Sigmoid colon (tissue), 7 donors: Measurements from ENCODE around the gene SPIN1. TPM values are rescaled to one million over a fixed set of nuclear protein-coding genes. Genes with fewer than 3 reads are reported as not detected.
A peak's percentile ranks its signal among the peaks of the same experiment; 100 is the strongest.

Experiments
- DNase-seq: peaks from one replicate; pipeline ENCODE4 v3.0.0-alpha.2; 2019
- H3K27ac ChIP-seq, 4 donors: fragments of 200-600 bp; sonication (generic); one replicate each; pipeline ENCODE4 v1.5.1; 2016 to 2019; ENCODE audit warnings: mild to moderate bottlenecking in 1 of 4
- H3K27me3 ChIP-seq, 3 donors: fragments of 200-600 bp; sonication (generic); one replicate each; pipeline ENCODE4 v1.5.1; 2019; ENCODE audit warnings: mild to moderate bottlenecking in 1 of 3
- H3K36me3 ChIP-seq, 4 donors: fragments of 200-600 bp; sonication (generic); one replicate each; pipeline ENCODE4 v1.5.1; 2016 to 2019
- H3K4me1 ChIP-seq, 4 donors: fragments of 200-600 bp; sonication (generic); one replicate each; pipeline ENCODE4 v1.5.1; 2017 to 2019
- H3K4me3 ChIP-seq, 4 donors: fragments of 200-600 bp; sonication (generic); one replicate each; pipeline ENCODE4 v1.5.1; 2017 to 2019; ENCODE audit warnings: mild to moderate bottlenecking in 2 of 4, moderate library complexity in 1 of 4
- H3K9me3 ChIP-seq, 4 donors: fragments of 200-600 bp in 3 of 4; sonication (generic) in 3 of 4; one replicate each; pipeline versions ENCODE4 v1.5.1 to v1.6.1; 2013 to 2019
- CTCF ChIP-seq, 4 experiments: fragments of 450-650 bp in 3 of 4; fragments of 200-600 bp in 1 of 4; IDR thresholded peaks; one replicate each; pipeline ENCODE4 v1.5.1; 2016 to 2019; ENCODE audit warnings: antibody characterized with exemption in 4 of 4, mild to moderate bottlenecking in 3 of 4, moderate library complexity in 2 of 4
- EP300 ChIP-seq, 4 donors: sonication (generic); formaldehyde crosslinking; IDR thresholded peaks; one replicate each; pipeline ENCODE4 v1.6.1; 2017; ENCODE audit warnings: antibody characterized with exemption in 4 of 4
- POLR2A ChIP-seq, 2 donors: fragments of 450-650 bp; IDR thresholded peaks; one replicate each; pipeline ENCODE4 v1.6.1; 2016; ENCODE audit warnings: antibody characterized with exemption in 2 of 2, mild to moderate bottlenecking in 2 of 2, moderate library complexity in 2 of 2
- POLR2AphosphoS5 ChIP-seq, 4 donors: sonication (generic); formaldehyde crosslinking; IDR thresholded peaks; one replicate each; pipeline ENCODE4 v1.6.1; 2017; ENCODE audit warnings: antibody characterized with exemption in 4 of 4
- WGBS, 2 donors: extraction: QIAGEN DNeasy Blood & Tissue Kit; methylation state at CpG; one replicate each; pipeline ENCODE4 v1.1.7; 2013; 5-methylcytosine and 5-hydroxymethylcytosine counted together
- intact Hi-C: fragments of 100-400 bp; cut with DNase I; formaldehyde crosslinking; loops from one replicate; pipeline ENCODE4 v1.15.1; 2023
- polyA plus RNA-seq, 3 donors: library from polyadenylated mRNA; stranded (reverse); fragments of 200-250 nt; gene quantifications; one replicate each; pipeline ENCODE4 v1.2.3, GENCODE V29; 2013
- total RNA-seq, 4 donors: library from RNA; depleted of rRNA; stranded (reverse); fragments of >200 nt; gene quantifications; one replicate each; pipeline ENCODE4 v1.1.0, GENCODE V29; 2016
- donor health status: healthy with polysubstance abuse.
- donor health status: Bipolar disorder and iron deficiency.
- donor health status: healthy.

SPIN1 gene
- total and polyA plus RNA-seq, 7 donors, result 23.3 to 102 (median 79.2) TPM

- TF ChIP-seq POLR2AphosphoS5 (IDR thresholded peaks at IDR 0.05), result peak in 1 of 4 donors; percentile 7
- no peak for TF ChIP-seq CTCF (IDR thresholded peaks at IDR 0.05)
- intact Hi-C loops, result no loop called here
- DNase-seq, result no peak
- 80 to 88% methylated on average over 10 of the region's 10 CpGs for WGBS, 2 donors
- Histone ChIP-seq H3K4me1 (peaks cover 0 to 24% (median 7%) of the 10 kb centered on the region in 4 donors), H3K27me3 (no peaks in the 10 kb centered on the region), H3K27ac (peak overlapping the region in 3 of 4 donors; percentile 6 to 37 (median 17)), H3K36me3 (peaks cover 0 to 22% (median 3%) of the 10 kb centered on the region in 4 donors), H3K4me3 (no peak overlapping the region), H3K9me3 (no peaks in the 10 kb centered on the region)
Measured at GRCh38 chr9:88425538-88425950, 37.3 kb downstream of the SPIN1 start.

DNA sequence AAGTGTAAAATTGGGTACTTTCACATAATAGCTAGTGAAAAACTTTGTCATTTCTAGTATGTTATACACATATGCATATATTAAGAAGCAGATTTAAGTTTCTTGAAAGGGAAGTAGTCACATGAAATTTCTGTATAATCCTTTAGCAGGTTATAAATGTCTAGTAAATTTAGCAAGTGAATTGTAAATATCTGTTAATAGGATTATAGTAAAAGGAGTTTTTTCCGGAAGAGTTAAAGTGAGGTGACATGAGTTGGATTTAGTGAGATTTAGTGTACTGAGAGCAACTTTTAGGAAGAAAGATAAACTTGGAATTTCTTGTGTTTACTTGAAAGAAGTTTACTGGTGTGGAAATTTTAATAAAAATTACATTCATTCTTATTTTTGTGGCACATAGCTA lies 38.4 kb downstream of the SPIN1 start:
- WGBS, 2 donors, result 80 to 92% methylated on average over 1 of the region's 1 CpG
- Histone ChIP-seq H3K9me3 (no peaks in the 10 kb centered on the region), H3K4me3 (no peak overlapping the region), H3K27me3 (no peaks in the 10 kb centered on the region), H3K36me3 (peaks cover 0 to 20% (median 3%) of the 10 kb centered on the region in 4 donors), H3K4me1 (peaks cover 0 to 24% (median 7%) of the 10 kb centered on the region in 4 donors), H3K27ac (peak overlapping the region in 1 of 4 donors; percentile 17)
- DNase-seq, result no peak
- intact Hi-C loops, result no loop called here
- TF ChIP-seq EP300 (IDR thresholded peaks at IDR 0.05) (no peak), CTCF (IDR thresholded peaks at IDR 0.05) (no peak), POLR2AphosphoS5 (IDR thresholded peaks at IDR 0.05) (no peak), POLR2A (IDR thresholded peaks at IDR 0.05) (no peak)

DNA sequence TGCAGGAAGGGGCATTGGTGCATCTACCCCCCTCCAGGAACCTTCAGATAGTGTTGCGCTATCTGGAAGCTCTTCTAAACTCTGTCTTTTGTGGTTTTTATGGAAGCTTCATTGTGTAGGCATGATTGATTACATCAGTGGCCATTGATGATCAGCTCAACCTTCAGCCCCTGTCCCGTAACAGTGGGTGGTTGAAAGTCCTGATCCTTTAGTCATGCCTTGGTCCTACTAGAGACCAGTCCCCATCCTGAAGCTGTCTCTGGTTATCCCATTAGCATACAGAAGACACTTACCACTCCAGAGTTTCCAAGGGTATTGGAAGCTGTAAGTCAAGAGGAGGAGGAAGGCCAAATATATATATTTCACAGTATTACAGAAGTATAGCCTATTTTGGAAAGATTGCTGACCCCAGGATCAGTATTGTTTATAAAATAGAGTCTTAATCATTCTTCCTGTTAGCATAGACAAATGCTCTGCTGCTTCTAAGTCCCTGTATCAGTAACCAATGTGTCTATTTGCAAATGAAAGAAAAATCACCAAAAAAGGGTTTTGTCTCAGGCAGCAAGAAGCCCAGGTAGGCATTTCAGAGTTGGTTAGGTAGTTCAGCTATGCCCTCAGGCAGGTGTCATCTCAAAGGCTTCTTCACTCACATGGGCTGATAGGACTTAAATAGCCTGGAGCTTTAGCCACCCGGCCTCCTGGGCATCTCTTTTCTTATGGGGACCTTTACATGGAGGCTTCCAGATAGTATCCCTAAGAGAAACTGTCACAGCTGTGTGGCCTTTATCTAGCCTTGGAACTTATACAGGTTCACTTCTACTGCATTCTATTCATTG lies 41.6 kb downstream of the SPIN1 start:
- DNase-seq, result no peak
- Histone ChIP-seq H3K9me3 (no peaks in the 10 kb centered on the region), H3K27ac (no peak overlapping the region), H3K27me3 (no peaks in the 10 kb centered on the region), H3K36me3 (peaks cover 0 to 42% (median 5%) of the 10 kb centered on the region in 4 donors), H3K4me1 (peaks cover 0 to 22% (median 7%) of the 10 kb centered on the region in 4 donors), H3K4me3 (no peak overlapping the region)
- intact Hi-C loops, result no loop called here
- TF ChIP-seq CTCF (IDR thresholded peaks at IDR 0.05), result no peak
- no peak for TF ChIP-seq POLR2AphosphoS5 (IDR thresholded peaks at IDR 0.05)
- no peak for TF ChIP-seq EP300 (IDR thresholded peaks at IDR 0.05)
- no peak for TF ChIP-seq POLR2A (IDR thresholded peaks at IDR 0.05)
- 93% methylated on average over 3 of the region's 3 CpGs for WGBS, 2 donors

DNA sequence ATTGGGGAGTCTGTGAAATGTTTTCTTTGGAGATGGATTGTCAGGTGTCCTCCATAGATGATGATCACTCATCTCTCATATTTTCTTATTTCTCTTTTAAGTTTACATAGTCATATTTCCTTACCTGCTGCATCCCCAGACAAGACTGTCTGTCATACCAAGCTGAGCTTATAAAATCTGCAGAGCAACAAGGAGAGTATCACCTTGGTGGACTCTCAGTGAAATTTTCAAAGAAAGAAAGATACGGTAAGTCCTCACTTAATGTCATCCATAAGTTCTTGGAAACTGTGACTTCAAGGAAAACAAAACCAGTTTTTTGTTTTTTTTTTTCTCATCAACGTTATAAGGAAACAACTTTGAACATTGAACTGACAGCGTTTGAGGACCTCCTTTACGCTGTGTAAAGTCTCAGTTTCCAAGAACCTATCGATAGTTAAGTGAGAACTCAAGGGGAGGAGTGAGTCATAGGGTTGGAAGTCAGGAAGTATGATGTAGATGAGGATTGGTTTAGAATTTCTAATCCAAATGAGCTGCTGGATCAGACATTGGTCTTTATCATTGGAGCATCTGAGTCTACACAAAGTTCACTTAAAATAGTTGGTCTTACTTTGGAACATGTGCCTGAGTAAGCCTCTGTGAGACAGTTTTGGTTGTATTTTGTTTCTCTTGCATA lies 45.5 kb downstream of the SPIN1 start:
- intact Hi-C loops, result no loop called here

More for the DNA sequence above, 45.5 kb downstream of the SPIN1 start:
- H3K9me3 ChIP-seq, result no peaks in the 10 kb centered on the region
- H3K27ac ChIP-seq, result no peak overlapping the region
- H3K27me3 ChIP-seq, result no peaks in the 10 kb centered on the region
- H3K4me1 ChIP-seq, result no peaks in the 10 kb centered on the region
- peaks cover 0 to 40% (median 8%) of the 10 kb centered on the region in 4 donors for H3K36me3 ChIP-seq
- no peak for DNase-seq
- H3K4me3 ChIP-seq, result no peak overlapping the region
- TF ChIP-seq EP300 (IDR thresholded peaks at IDR 0.05) (no peak), POLR2AphosphoS5 (IDR thresholded peaks at IDR 0.05) (no peak), POLR2A (IDR thresholded peaks at IDR 0.05) (no peak), CTCF (IDR thresholded peaks at IDR 0.05) (no peak)
- 55 to 75% methylated on average over 5 of the region's 5 CpGs for WGBS, 2 donors
